GM18909 (cell line): ENCODE data around the gene FN1.

Source experiments
- ATAC-seq: cut with Tn5 transposase; IDR thresholded peaks from one replicate; pipeline ENCODE4 v1.9.1; 2021; ENCODE audit warnings: mild to moderate bottlenecking; ENCODE audit not compliant: unreplicated experiment, poor library complexity

The FN1 gene

DNA sequence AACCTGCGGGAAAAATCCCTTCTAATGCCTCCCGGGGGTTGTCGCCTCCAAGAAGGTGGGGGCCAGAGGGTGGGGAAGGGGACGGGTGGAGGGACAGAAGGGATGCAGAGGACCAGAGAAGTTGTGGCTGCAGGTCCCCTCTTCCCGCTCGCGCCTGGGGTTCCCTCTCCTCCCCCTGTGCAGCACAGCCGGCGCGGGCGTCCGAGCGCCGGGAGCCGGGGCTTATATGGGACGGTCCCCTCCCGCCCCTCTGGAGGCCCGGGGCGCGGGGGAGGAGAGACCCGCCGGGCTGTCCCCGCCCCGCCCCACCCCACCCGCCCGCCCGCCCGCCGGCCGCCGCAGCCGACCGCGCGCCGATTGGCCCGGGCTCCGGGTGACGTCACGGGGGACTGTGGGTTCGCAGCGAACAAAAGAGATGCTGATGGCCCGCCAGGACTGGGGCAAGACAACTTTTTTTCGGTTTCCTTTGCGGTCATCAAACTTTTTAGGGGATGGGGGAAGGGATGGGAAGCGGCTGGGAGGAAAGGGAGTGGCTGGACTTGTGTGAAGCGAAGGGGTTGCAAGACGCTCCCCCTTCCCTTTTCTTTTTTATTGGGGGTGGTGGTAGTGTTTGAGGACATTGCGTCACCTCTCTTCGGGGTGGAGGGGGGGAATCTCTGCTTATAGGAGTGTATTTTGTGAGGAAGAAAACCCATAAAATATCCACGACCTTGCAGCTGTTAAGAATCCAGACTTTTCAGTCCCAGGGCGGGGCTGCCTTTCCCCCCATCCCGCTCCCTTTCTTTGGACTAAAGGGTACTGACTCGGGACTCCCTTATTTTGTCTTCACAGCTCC lies at the start of gene FN1:
Gene FN1, minus strand, starts transcription at position 199 of the 835 bp plus-strand sequence. CDS start 266 bp downstream, outside the sequence.
- ATAC-seq, result peak; percentile 83

DNA sequence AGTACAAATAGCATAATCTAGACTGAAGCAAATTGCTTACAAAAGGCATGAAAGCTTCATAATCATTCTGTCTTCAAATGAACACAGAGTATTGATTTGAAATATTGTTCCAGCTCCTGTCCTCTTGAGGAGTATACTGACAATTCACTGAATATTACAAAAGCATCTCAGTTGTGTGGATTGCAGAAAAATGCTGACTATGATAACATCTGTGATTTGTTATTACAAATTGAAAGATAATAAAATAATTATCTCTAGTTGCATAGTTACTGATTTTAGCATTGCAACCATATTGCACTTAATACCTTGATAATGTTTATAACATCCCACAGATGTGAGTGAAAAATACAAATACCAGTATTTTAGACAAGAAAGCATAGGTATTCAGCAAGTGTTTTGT lies 49.2 kb upstream of the FN1 start:
- ATAC-seq, result no peak

DNA sequence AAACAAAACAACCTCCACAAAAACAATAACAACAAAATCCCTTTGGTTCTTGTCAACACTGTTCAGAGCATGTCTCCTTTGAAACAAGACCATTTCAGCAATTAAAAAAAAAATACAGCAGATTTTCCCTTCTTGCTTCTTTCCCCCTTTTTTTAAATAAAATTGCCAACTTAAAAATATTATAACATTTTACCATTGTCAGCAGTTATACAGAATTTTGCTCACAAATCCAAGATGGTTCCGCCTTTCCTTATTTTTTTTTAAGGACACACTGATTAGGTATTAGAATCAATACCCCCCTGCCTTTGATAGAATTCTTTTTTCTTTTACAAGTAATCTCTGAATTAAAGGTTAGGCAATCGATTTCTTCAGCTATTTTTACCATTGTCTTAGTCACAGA lies 48.7 kb upstream of the FN1 start:
- ATAC-seq, result no peak

DNA sequence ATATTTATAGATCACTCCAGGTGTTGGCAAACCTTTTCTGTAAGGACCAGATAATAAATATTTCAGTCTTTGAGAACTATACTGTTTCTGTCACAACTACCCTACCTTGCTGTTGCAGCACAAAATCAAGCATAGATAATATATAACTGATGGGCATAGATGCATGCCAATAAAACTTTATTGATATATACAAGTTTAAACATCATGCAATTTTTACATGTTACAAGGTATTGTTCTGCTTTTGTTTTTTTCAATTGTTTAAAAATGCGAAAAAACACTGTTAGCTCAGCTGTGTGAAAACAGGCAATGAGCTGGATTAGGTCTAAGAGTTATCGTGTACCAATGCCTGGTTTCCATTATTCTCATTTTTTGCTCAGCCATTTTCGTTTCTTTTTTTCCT lies 47.6 kb upstream of the FN1 start:
- ATAC-seq, result no peak

DNA sequence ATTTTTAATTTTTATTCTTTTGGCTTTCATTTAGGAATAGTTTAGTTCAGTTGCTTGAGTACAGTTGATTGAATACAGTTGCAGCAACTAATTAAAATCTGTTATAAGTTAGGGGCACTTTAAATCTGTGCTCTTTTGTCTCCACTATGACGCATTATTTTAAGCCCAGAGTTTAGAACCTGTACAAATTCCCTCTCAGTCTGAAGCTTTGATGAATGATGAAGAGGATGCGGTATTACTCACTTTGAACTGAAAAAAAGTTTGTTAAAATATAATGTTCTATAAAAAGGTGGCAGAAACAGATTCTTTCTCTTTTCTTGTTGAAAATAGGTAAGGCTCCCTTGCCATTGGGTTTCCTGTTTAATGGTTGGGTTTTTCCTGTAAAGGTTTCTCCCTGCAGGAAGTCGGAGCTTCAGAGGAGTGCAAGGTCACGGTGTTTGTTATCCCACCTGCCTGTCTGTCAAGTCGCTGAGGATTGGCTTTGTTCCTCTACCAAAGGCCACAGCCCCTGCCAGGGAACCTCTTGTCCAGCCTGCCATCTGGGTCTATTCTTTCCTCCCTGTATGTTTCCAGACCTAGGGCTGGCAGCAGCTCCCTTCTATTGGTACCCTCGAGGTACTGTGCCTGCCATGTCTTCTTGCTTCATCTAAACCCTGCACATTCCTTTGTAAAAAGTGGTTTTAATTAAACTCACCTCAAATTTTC lies 43.8 kb upstream of the FN1 start:
- no peak for ATAC-seq

DNA sequence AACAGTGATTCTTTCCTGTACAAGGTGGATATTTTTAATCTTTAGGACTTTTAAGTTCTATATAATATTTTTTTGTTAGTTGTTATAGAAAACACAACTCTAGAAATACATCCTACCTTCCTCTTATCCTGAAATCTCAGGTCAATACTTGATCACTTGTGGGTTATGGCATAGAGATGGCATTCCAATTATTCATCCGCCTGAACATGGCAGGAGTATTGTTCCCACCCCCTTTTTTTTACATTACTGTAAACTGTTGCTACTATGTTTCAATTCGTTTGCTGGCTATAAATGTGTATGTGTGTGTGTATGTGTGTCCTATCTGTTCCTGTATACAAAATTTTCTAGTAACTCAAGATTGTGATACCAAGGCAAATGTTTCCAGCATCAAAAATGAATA lies 43.3 kb upstream of the FN1 start:
- no peak for ATAC-seq

DNA sequence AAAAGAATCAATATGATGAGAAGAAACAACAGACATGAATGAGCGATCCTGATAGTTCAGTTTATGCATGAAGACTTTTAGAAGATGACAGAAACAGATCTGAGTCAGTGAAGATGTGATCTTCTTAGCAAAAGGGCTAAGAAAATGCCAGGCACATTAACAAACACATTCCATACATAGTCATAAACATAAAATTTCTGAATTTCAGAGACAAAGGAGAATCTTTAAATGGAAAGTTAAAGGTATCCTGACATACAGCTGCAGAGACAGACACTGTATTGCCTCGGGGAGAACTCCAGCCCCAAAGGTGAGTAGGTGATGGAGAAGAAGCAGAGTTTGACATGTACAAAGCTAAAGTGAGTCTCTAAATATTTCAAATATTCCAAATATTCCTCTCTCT lies 40.6 kb upstream of the FN1 start:
- ATAC-seq, result no peak

DNA sequence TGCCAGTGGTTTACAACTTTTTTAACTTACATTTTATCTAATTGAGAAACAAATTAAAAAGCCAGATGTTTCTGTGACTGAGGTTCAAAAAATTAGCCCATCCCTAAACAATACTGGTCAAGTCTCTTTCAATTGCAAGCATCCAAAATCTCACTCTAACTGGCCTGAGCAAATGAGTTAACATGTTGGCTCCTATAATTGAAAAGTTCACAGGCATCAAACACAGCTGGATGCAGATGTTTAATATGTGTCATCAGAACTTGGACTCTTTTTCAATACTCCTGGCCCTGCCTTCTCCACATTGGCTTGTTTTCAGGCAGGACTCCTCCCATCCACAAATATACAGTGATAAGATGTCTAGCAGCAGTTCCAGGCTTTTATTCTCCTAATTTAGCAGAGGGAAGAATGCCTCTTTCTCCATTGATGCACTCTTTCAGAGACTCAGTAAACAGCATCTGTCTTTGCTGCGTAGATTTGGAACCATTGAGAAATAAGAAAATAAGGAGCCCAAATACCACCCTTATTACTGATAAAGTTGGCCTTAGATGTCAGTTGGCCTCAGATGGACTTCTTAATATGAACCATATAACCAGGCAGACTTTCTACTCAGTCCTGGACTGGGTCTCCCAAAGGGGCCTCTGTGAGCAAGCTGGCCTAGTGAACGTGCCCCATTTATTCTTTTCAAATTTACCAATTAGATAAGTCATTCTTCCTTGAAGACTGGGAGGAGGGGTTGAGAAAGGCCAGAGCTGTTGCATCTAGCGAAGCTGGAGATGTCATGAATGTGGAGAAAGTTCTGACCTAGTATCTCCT lies 30.4 kb upstream of the FN1 start:
- no peak for ATAC-seq

DNA sequence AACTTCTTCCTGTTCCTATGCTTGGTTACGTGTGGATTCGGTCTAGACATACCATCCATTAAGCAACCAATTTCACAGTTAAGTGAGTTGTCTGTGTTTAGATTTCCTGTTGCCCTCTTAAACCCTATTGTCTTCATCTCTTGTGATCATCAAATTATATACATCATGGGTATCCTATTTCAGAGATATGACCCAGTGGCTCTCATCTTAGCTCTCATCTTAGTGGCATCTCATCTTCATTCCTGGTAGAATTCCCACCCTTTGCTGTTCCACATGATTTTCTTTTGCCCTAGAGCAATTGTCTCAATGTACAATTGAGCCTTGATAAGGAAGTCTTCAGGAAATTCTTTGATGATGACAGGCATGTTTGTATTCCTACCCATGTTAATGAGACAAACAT lies 29.4 kb upstream of the FN1 start:
- ATAC-seq, result no peak

DNA sequence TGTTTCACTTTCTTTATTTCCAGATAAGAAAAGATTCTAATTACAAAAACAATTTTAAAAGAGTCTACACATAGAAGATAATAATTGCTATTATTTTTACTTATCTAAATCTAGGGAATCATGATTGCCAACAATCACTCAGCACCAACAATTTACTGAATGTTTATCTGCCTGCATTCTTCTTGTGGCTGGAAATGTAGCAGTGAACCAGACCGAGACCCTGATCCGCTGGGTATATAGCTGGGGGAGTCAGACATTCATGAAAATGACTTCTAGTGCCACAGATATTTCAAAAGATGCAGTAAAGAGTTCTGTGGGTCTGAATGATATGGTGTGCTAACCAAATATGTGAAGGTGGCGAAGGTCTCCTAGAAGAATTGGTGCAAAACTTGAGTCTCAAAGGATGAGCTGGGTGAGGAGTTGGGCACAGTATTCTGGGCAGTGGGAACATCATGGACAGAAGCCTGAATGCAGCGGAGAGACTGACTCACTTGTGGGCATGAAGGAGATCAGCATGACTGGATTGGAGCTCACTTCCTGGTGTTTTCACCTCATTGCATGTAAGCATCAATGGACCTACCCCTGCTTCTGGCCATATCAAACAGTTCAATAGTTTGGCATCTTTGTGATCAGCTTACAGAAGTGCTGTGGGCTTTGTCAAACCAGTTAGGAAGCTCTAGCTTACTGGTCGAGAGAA lies 26.1 kb upstream of the FN1 start:
- ATAC-seq, result no peak

DNA sequence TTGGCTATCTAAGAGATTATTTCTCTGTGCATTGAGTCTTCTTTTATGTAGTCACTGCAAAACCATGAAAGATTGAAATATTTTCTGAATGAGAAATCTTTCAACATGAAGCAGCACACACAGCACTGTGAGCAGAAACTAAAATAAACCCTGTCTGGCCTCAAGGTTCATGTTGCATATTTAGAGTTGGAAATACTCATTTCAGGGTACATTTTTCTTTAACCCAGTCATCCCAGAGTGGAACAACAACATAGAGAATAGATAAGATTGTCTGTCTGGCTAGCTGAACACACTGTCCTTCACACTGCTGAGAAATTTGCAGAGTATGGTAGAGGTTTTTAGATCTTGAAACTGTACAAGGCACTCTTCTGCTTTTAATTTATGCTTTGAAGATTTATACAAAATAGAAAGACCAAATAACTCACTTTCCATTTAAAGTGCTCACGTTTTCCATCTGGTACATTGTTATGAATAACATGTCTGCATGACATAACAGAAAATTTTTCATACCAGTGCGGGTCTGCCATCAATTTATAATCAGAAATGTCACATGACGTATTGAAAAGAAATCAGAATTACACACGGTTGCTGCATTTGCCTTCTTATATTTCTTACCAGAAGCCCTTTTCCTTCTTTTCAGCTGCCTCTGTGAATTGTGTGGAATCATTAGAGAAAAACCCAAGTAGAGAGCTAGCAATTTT lies 25.0 kb upstream of the FN1 start:
- ATAC-seq, result no peak

DNA sequence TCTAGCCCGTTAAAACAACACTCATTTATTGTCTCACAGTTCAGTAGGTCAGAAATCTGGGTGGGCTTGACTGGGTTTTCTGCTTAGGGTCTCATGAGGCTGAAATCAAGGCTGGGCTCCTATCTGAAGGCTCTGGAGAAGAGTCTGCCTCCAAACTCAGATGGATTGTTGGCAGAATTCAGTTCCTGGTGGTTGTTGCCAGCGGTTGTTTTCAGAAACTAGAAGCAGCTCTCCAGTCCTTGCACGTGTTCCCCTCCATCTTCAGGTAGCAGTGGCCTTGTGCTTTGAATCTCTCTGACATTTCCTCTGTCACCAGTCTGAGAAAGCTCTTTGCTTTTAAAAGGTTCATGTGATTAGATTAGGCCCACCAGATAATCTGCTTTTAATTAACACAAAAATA lies 20.1 kb upstream of the FN1 start:
- ATAC-seq, result no peak

DNA sequence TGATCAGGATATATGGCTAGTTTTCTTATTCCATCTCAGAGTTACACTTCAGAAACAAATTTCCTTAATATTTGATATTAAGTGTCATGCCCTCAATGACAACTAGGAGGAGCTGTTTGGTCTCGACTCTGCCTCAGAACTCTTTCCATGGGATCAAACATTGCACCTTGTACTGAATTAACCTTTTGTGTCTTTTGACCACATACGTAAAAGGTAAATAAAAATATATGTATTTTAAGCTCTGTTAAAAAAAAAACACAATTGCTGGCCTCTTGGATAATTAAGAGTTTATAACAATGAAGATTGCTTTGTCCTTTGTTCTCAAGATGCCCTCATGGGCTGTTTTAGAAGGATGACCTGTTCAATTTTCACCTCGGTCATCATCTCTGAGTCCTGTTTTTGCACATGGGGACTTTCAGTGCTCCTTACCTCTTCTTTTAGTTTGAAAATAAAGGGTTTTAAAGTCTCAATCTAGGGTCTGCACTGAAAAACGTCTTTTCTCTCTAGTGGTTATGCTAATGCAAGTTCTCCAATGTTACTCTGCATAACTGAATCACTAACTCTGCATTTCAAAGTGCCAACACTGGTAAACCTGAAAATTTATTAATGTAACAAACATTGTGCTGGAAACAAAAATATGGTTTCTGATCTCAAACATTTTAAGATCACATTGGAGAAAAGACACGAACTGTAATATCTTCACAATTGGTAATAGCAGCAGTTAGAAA lies 18.8 kb upstream of the FN1 start:
- peak; percentile 78 for ATAC-seq

DNA sequence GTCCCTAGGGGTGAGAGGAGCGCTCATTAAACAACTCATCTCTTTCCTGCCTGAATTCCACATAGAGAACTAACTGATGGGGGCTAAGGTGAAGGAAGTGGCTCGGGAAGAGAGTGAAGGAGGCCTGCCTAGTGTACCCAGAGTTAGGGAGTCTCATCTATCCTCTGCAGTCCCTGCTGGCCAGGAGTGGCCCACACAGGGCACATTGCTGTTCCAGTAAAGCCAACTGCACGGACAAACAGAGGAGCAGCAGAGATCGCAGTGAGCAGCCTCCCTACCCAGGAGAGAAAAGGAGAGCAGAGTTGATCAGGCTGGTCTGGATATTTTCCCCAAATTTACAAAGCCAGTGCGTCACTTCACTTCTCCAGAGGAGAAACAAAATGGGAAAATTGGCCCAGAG lies 16.9 kb upstream of the FN1 start:
- ATAC-seq, result no peak

DNA sequence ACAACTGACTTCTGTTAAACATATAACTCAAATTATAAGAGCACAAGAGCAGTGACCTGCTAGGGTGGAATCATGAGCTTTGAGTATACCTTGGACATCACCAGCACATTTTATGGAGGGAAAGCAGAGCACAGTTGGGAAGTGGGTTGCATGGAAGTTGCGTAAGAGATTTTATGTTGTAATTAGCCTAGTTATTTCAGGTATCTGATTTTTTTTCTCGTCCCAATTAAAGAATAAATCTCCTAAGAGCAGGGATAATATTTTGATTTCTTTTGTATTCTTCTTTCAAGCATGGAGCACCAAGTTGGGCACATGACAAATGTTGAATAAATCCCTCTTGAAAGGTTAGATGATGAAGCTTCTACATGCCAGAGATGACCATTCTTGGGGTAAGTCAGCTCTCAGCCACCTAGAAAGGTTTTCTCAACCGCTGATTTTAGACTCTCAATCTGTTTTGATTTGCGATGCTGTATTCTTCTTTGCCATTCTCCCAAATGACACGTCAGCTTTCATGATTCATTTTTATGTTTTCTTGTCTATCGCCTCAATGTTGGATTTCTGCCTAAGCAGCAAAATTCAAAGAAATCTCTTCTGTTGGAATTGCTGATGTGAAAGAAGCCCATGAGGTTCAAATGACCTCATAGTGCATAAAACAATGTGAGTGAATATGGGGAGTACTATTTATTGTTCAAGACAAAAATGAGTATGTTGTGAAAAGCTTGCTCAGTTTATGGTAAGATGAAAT lies 15.3 kb upstream of the FN1 start:
- ATAC-seq, result no peak

DNA sequence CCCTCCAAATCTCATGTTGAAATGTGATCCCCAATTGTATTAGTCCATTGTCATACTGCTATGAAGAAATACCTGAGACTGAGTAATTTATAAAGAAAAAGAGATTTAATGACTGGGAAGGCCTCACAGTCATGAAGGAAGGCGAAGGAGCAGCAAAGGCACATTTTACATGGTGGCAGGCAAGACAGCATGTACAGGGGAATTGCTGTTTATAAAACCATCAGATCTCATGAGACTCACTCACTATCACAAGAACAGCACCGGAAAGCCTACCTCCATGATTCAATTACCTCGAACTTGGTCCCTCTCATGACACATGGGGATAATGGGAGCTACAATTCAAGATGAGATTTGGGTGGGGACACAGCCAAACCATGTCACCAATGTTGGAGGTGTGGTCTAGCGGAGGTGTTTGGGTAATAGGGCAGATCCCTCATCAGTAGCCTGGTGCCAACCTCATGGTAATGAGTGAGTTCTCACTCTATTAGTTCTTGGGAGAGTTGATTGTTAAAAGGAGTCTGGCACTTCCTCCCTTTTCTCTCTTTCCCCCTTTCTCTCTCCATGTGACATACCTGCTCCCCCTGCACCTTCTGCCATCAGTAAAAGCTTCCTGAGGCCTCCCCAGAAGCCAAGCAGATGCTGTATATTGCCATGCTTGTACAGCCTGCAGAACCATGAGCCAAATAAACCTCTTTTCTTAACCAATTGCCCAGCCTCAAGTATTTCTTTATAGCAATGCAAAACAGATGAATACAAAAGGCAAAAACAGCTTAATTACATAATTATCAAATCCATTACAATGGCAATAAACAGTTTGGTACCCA lies 14.5 kb upstream of the FN1 start:
- no peak for ATAC-seq

DNA sequence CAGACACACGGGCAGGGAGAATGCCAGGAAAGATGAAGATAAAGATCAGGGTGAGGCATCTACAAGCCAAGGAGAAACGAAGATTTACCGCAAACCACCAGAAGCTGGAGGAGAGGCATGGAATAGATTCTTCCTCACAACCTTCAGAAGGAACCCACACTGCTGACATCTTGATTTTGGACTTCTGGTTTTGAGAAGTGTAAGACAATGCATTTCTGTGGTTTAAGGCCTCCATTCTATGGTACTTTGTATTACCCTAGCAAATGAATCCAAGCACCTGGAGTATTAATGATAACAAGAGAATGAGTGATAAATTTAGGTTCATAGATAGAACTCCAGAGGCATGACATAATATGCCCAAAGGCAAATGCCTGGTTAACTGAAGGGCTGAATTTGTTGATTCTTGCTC lies 11.8 kb upstream of the FN1 start:
- no peak for ATAC-seq

DNA sequence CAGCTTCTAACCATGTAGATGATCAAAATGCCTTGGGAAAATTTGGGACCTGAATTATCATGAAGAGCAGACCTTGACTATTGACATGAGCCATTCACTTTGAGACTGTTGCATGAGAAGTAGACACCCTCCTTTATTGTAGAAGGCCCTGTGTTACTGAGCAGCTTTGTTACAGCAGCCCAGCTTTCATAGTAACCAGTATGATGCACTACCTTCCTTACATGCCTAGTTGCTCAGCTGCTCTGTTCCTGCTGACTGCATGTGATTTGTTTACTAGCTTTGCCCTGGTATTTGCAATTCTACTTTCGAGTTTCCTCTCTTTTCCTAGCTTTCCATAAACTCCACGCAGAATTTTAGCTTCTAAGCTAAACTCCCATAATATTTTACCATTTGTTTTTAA lies 11.2 kb upstream of the FN1 start:
- no peak for ATAC-seq
